ENCODE measurements around the gene NFIC.
"Not testable (repeated sequence)": the region's sequence is repeated elsewhere in the genome, so short reads cannot be mapped to it uniquely, and the experiment has no call there.

Gene NFIC

DNA sequence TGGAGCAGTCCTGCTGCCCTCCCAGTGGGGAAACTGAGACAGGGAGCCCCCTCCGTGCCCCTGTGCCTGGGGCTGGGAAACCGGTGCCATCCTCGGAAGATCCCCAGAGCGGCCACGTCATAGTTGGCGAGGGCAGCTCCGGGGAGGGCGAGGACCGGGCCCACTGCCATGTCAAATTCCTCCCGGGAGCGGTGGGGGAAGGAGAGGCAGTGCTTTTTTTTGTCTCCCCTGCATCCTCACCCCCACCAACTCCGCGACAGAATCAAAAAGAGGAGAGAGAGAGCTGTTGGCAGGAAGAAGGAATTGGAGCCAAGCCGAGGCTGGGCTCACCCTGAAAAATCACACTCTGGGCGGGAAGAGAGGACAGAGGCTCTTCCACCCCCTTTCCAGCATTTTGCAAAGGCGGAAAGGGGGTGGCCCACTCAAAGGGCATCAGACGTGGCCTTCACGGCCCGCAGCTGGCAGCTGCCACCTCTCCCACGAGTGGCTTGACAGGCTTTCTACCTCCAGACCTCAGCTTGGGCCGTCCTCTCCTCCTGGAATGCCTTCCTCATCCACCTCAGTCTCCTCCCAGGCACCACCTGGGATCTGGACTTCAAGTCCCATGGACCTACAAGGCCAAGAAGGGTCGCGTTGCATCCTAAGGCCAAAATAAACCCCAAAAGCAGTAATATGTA lies 19.6 kb upstream of the NFIC start:
- Histone ChIP-seq H3K9me3 (no peaks in the 10 kb centered on the region), H3K4me1 (ENCODE audit: control insufficient read depth in 1 of 2, insufficient read depth in 1 of 2, low read depth in 1 of 2, low read length in 1 of 2) (peaks cover 13% of the 10 kb centered on the region in 2 experiments), H3K36me3 (no peaks in the 10 kb centered on the region), H3K27ac (no peak overlapping the region), H3K27me3 (no peaks in the 10 kb centered on the region), H3K4me3 (ENCODE audit: low read depth in 1 of 2, low read length in 1 of 2) (no peak overlapping the region)
- TF ChIP-seq, protein P1, sequence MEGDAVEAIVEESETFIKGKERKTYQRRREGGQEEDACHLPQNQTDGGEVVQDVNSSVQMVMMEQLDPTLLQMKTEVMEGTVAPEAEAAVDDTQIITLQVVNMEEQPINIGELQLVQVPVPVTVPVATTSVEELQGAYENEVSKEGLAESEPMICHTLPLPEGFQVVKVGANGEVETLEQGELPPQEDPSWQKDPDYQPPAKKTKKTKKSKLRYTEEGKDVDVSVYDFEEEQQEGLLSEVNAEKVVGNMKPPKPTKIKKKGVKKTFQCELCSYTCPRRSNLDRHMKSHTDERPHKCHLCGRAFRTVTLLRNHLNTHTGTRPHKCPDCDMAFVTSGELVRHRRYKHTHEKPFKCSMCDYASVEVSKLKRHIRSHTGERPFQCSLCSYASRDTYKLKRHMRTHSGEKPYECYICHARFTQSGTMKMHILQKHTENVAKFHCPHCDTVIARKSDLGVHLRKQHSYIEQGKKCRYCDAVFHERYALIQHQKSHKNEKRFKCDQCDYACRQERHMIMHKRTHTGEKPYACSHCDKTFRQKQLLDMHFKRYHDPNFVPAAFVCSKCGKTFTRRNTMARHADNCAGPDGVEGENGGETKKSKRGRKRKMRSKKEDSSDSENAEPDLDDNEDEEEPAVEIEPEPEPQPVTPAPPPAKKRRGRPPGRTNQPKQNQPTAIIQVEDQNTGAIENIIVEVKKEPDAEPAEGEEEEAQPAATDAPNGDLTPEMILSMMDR (IDR thresholded peaks at IDR 0.05), result no peak

DNA sequence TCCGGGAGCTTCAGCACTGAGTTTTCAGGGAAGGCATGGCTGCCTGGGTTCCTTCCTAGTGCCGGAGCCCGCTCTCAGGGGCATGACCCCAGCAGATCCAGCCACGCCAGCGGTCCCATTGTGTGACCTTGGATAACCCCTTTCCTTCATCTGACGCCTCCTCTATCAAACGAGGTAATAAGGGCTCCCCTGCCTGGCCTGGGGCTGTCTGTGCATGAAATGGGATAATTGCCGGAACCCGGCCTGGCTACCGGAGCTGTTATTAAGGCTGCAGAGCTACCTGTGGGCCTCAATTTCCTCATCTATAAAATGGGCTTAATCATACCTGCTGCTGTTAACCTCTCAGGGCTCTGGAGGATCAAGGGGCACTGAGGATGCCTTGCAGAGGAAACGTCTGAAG lies 18.3 kb upstream of the NFIC start:
- H3K4me1 ChIP-seq (ENCODE audit: control insufficient read depth in 1 of 2, insufficient read depth in 1 of 2, low read depth in 1 of 2, low read length in 1 of 2), result peaks cover 12% of the 10 kb centered on the region in 2 experiments
- no peaks in the 10 kb centered on the region for H3K36me3 ChIP-seq
- TF ChIP-seq, protein P1 (IDR thresholded peaks at IDR 0.05), result no peak
- no peaks in the 10 kb centered on the region for H3K9me3 ChIP-seq
- H3K4me3 ChIP-seq (ENCODE audit: low read depth in 1 of 2, low read length in 1 of 2), result no peak overlapping the region
- H3K27ac ChIP-seq, result no peak overlapping the region
- H3K27me3 ChIP-seq, result no peaks in the 10 kb centered on the region

DNA sequence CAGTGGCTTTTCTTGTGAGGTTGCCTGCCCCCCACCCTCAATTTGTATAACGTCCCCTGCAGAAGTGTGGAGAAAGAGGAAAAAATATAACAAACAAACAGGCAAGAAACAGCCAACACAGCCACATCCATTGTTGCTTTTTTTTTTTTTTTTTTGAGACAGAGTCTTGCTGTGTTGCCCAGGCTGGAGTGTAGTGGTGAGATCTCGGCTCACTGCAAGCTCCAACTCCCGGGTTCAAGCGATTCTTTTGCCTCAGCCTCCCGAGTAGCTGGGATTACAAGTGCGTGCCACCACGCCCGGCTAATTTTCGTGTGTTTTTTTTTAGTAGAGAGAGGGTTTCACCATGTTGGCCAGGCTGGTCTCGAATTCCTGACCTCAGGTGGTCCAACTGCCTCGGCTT lies 17.9 kb upstream of the NFIC start:
- H3K36me3 ChIP-seq; H3K27ac ChIP-seq; H3K27me3 ChIP-seq; H3K9me3 ChIP-seq; H3K4me1 ChIP-seq (ENCODE audit: control insufficient read depth in 1 of 2, insufficient read depth in 1 of 2, low read depth in 1 of 2, low read length in 1 of 2); H3K4me3 ChIP-seq (ENCODE audit: low read depth in 1 of 2, low read length in 1 of 2): not testable (repeated sequence)

DNA sequence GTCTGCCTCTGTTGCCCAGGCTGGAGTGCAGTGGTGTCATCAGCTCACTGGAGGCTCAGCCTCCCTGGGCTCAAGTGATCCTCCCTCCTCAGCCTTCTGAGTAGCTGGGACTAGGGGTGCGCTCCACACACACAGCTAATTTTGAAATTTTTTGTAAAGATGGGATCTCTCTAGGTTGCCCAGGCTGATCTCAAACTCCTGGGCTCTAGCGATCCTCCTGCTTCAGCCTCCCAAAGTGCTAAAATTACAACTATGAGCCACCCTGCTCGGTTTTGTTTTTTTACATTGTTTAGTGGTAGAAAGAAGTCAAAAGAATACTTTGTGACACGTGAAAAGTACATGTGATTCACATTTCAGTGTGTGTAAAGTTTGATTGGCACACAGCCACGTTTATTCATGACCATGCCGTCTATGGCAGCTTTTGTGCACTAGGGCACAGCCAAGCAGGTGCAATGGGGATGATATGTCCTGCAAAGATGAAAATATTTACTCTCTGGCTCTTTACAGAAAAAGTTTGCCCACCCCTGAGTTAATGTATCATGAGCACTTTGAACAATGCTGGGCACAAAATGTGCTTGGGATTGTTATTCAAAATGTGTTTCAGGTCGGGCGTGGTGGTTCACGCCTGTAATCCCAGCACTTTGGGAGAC lies 16.2 kb upstream of the NFIC start:
- no peaks in the 10 kb centered on the region for H3K9me3 ChIP-seq
- H3K27ac ChIP-seq, result no peak overlapping the region
- no peak overlapping the region for H3K4me3 ChIP-seq (ENCODE audit: low read depth in 1 of 2, low read length in 1 of 2)
- no peaks in the 10 kb centered on the region for H3K36me3 ChIP-seq
- H3K27me3 ChIP-seq, result no peaks in the 10 kb centered on the region
- H3K4me1 ChIP-seq (ENCODE audit: control insufficient read depth in 1 of 2, insufficient read depth in 1 of 2, low read depth in 1 of 2, low read length in 1 of 2), result no peaks in the 10 kb centered on the region
- TF ChIP-seq, protein P1 (IDR thresholded peaks at IDR 0.05), result no peak

DNA sequence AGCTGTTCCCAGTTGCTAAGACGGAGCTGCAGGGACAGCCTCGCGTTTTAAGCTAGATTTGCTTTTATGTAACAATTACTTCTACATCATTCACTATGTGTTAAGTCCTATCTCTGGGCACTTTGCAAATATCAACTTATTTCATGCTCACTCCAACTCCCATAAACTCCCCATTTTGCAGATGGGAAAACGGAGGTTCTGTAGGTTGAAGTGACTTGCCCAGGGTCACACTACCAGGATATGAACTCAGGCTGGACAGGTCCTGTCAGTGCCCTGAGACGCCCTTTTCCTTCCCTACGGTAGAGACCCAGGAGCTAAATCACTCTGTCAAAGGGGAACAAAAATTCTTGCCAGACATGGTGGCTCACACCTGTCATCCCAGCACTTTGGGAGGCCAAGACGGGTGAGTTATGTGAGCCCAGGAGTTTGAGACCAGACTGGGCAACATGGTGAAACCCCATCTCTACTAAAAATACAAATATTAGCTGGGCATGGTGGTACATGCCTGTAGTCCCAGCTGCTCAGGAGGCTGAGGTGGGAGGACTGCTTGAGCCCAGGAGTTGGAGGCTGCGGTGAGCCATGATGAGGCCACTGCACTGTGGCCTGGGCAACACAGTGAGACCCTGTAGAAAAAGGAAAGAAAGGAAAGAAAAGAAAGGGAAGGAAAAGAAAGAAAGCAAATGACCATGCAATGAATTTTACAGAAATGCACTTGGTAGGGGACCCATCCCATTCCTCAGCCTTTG lies 14.5 kb upstream of the NFIC start:
- TF ChIP-seq, protein P1 (IDR thresholded peaks at IDR 0.05), result no peak

DNA sequence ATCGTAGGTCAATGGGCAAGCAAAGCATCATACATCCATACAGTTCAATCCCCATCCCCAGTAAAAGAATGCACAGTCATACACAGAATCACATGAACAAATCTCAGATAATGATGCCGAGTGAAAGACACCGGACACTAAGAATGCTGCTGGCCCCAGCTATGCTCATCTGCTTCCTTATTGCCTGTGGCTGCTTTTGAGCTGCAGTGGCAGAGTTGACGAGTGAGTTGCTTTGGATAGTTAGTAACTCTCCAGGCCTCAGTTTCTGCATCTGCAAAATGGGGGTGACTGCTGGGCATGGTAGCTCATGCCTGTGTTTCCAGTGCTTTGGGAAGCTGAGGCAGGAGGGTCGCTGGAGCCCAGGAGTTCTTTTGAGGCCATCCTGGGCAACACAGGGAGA lies 12.9 kb upstream of the NFIC start:
- Histone ChIP-seq H3K27ac (no peak overlapping the region), H3K36me3 (no peaks in the 10 kb centered on the region), H3K4me1 (ENCODE audit: control insufficient read depth in 1 of 2, insufficient read depth in 1 of 2, low read depth in 1 of 2, low read length in 1 of 2) (peaks cover 0 to 6% of the 10 kb centered on the region in 2 experiments), H3K27me3 (peaks cover 16% of the 10 kb centered on the region), H3K9me3 (no peaks in the 10 kb centered on the region), H3K4me3 (ENCODE audit: low read depth in 1 of 2, low read length in 1 of 2) (no peak overlapping the region)
- TF ChIP-seq, protein P1 (IDR thresholded peaks at IDR 0.05), result no peak

More for the DNA sequence above, 14.5 kb upstream of the NFIC start:
- Histone ChIP-seq H3K27me3 (peaks cover under 1% of the 10 kb centered on the region), H3K36me3 (no peaks in the 10 kb centered on the region), H3K27ac (no peak overlapping the region), H3K9me3 (no peaks in the 10 kb centered on the region), H3K4me1 (ENCODE audit: control insufficient read depth in 1 of 2, insufficient read depth in 1 of 2, low read depth in 1 of 2, low read length in 1 of 2) (no peaks in the 10 kb centered on the region), H3K4me3 (ENCODE audit: low read depth in 1 of 2, low read length in 1 of 2) (no peak overlapping the region)
